ENCODE measurements around the gene LRGUK.
A peak's percentile ranks its signal among the peaks of the same experiment; 100 is the strongest.
"Not testable (repeated sequence)": the region's sequence is repeated elsewhere in the genome, so short reads cannot be mapped to it uniquely, and the experiment has no call there.

LRGUK gene

DNA sequence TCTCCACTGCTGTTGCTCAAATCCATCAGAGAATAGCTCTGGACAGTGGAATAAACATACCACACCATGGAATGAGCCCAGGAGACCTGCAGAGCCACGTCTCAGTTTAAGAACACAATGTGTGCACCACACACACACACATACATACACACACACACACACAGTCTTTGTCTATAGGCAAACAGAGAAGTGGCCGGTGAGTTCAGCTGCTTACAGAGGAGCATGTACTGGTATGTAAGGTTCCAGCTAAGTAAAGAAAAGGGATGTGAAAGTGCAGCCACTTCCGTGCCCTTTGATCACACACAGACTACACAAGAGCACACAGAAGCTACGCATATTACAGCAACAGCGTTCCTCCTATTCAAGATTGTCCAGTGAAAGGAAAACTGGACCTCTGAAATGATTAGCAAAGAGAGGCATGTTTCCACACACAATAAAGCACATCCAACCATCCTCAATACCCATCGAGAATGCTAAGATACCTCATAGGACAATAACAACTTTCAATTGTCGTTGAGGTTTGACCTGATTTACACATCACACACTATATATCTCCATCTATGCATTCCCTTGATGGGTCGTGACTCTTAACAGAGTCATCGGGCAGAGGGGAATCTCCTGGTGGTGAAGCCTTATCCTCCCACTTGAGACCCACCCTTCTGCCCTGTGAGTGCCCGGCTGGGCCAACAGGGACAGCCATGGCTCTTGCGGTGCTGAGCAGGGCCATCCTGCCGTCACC lies 166.0 kb downstream of the LRGUK start:
- no peak overlapping the region for H3K27ac Mint-ChIP-seq
- H3K27me3 Mint-ChIP-seq = no peaks in the 10 kb centered on the region
- no peaks in the 10 kb centered on the region for H3K4me1 Mint-ChIP-seq (ENCODE audit: low read depth in 2 of 2)
- H3K36me3 Mint-ChIP-seq (ENCODE audit: insufficient read depth) = peaks cover 31% of the 10 kb centered on the region
- DNase-seq (no peak), ATAC-seq (replicated peaks) (peak; percentile 41)
- no peak overlapping the region for H3K4me3 Mint-ChIP-seq
- no peaks in the 10 kb centered on the region for H3K9me3 Mint-ChIP-seq

DNA sequence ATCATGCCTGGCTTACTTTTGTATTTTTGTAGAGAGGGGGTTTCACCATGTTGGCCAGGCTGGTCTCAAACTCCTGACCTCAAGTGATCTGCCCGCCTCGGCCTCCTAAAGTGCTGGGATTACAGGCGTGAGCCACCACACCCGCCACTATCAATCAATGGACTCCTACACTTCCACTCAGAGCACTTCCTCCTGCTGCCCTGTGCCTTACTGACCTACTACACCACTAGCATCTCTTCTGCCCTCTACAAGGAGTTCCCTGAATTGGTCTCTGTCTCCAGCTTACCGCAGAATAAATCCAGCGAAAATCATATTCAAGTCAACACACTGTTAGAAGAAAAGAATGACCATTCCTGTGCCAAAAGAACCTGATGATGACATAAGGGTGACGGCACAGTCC lies 168.8 kb downstream of the LRGUK start:
- not testable (repeated sequence) for H3K9me3 Mint-ChIP-seq; H3K4me3 Mint-ChIP-seq; H3K4me1 Mint-ChIP-seq (ENCODE audit: low read depth in 2 of 2); ATAC-seq (replicated peaks); H3K27ac Mint-ChIP-seq; H3K27me3 Mint-ChIP-seq; DNase-seq
- peaks cover 40% of the 10 kb centered on the region for H3K36me3 Mint-ChIP-seq (ENCODE audit: insufficient read depth)

DNA sequence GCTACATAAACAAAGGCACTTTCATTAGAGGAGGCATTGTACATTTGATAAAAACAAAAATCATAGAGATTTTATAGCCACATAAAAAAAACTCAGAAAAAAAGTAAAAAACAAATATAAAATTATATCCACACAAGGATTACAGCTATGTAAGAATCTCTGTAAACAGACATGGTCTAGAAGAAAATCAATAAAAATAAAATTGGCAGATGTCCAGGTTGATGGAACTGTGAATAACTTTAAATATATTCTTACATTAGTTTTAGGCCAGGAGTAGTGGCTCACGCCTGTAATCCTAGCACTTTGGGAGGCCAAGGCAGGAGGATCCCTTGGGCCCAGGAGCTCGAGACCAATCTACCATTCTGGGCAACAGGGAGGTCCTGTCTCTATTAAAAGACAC lies 170.3 kb downstream of the LRGUK start:
- Mint-ChIP-seq H3K27ac (no peak overlapping the region), H3K36me3 (ENCODE audit: insufficient read depth) (peaks cover 44% of the 10 kb centered on the region), H3K9me3 (no peaks in the 10 kb centered on the region), H3K27me3 (no peaks in the 10 kb centered on the region), H3K4me3 (no peak overlapping the region), H3K4me1 (ENCODE audit: low read depth in 2 of 2) (no peaks in the 10 kb centered on the region)
- ATAC-seq (replicated peaks) = no peak
- DNase-seq = no peak

- Mint-ChIP-seq H3K9me3 (no peaks in the 10 kb centered on the region), H3K36me3 (ENCODE audit: insufficient read depth) (peaks cover 44% of the 10 kb centered on the region), H3K27ac (no peak overlapping the region), H3K4me3 (no peak overlapping the region), H3K27me3 (no peaks in the 10 kb centered on the region), H3K4me1 (ENCODE audit: low read depth in 2 of 2) (no peaks in the 10 kb centered on the region)
- ATAC-seq (replicated peaks) (no peak), DNase-seq (no peak)
Measured at GRCh38 chr7:134298902-134299683, 172.0 kb downstream of the LRGUK start.

- DNase-seq = no peak
- Mint-ChIP-seq H3K36me3 (ENCODE audit: insufficient read depth) (peaks cover 39% of the 10 kb centered on the region), H3K4me1 (ENCODE audit: low read depth in 2 of 2) (no peaks in the 10 kb centered on the region), H3K9me3 (no peaks in the 10 kb centered on the region), H3K27ac (no peak overlapping the region), H3K4me3 (no peak overlapping the region), H3K27me3 (no peaks in the 10 kb centered on the region)
- ATAC-seq (replicated peaks) = no peak
Measured at GRCh38 chr7:134300988-134301387, 173.8 kb downstream of the LRGUK start.

DNA sequence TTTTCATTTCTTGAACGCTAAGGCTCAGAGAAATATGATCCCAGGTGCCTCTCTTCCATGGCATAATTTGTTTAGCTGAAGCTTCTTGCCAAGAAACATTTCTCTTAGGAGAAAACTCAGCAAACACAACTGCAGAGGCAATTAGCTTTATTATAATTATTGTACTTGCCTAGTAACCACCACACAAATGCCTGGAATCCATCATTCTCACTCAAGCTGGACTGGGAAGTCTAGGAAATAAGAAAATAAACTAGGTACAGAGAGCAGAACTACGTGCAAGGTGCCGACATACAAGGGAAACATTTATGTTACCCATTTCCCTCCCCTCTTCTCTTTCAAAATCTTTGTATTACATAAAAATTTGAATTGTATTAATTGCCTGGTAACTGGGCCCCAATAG lies 174.5 kb downstream of the LRGUK start:
- ATAC-seq (replicated peaks) (no peak), DNase-seq (no peak)
- Mint-ChIP-seq H3K9me3 (no peaks in the 10 kb centered on the region), H3K4me3 (no peak overlapping the region), H3K27me3 (no peaks in the 10 kb centered on the region), H3K27ac (no peak overlapping the region), H3K4me1 (ENCODE audit: low read depth in 2 of 2) (no peaks in the 10 kb centered on the region), H3K36me3 (ENCODE audit: insufficient read depth) (peaks cover 38% of the 10 kb centered on the region)

- no peaks in the 10 kb centered on the region for H3K27me3 Mint-ChIP-seq
- peaks cover 38% of the 10 kb centered on the region for H3K36me3 Mint-ChIP-seq (ENCODE audit: insufficient read depth)
- no peaks in the 10 kb centered on the region for H3K4me1 Mint-ChIP-seq (ENCODE audit: low read depth in 2 of 2)
Measured at GRCh38 chr7:134302120-134302519, 175.0 kb downstream of the LRGUK start.

DNA sequence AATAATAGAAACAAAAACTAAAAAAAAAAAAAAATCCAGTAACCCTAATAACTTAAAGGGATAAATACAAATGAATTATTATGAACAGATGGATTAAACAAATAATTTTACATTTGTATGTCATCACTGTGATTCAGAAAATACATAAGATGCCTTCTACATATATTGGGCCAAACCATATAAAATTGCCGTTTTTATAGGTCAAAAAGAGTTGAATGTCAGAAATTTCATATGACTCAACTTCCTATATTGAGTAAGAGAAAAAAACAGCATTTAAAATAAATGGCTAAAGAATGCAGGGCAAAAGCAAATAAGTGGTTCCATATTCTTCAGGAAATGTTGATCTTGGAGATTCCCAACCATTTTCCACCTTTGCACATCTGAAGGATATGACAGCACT lies 180.2 kb downstream of the LRGUK start:
- H3K36me3 Mint-ChIP-seq (ENCODE audit: insufficient read depth) = peaks cover 27% of the 10 kb centered on the region
- DNase-seq (no peak), ATAC-seq (replicated peaks) (no peak)
- no peaks in the 10 kb centered on the region for H3K27me3 Mint-ChIP-seq
- no peak overlapping the region for H3K4me3 Mint-ChIP-seq
- no peaks in the 10 kb centered on the region for H3K9me3 Mint-ChIP-seq
- H3K27ac Mint-ChIP-seq = no peak overlapping the region
- H3K4me1 Mint-ChIP-seq (ENCODE audit: low read depth in 2 of 2) = peaks cover 2 to 6% of the 10 kb centered on the region in 2 donors

More at GRCh38 chr7:134302120-134302519, 175.0 kb downstream of the LRGUK start:
- H3K9me3 Mint-ChIP-seq = no peaks in the 10 kb centered on the region
- ATAC-seq (replicated peaks) = no peak
- no peak overlapping the region for H3K27ac Mint-ChIP-seq
- H3K4me3 Mint-ChIP-seq = no peak overlapping the region
- DNase-seq = no peak

DNA sequence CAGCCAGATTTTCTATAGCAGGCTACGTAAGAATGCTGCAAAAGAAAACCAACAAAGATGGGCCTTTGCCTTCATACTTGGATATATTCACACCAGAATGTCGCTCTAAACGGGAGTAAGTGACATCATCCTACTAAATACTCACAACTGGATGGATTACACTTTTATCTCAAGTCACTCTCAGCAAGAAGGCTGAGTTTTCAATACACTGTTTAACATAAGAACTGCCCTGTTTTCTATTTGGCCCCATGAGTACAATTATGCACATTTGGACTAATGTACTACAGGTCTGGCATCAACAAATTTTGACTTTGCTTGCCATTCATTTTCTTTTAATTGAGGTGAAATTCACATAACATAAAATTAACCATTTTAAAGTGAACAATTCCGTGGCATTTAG lies 181.4 kb downstream of the LRGUK start:
- Mint-ChIP-seq H3K4me3 (no peak overlapping the region), H3K36me3 (ENCODE audit: insufficient read depth) (peaks cover 27% of the 10 kb centered on the region), H3K27me3 (no peaks in the 10 kb centered on the region), H3K27ac (no peak overlapping the region), H3K4me1 (ENCODE audit: low read depth in 2 of 2) (peaks cover 2 to 6% of the 10 kb centered on the region in 2 donors), H3K9me3 (no peaks in the 10 kb centered on the region)
- DNase-seq = no peak
- ATAC-seq (replicated peaks) = no peak

GRCh38 chr7:134311807-134312206 lies 184.7 kb downstream of the LRGUK start:
- H3K27ac Mint-ChIP-seq = no peak overlapping the region
- no peak for ATAC-seq (replicated peaks)
- peaks cover 8% of the 10 kb centered on the region for H3K36me3 Mint-ChIP-seq (ENCODE audit: insufficient read depth)
- H3K9me3 Mint-ChIP-seq = no peaks in the 10 kb centered on the region
- DNase-seq = no peak
- peaks cover 8 to 11% of the 10 kb centered on the region in 2 donors for H3K4me1 Mint-ChIP-seq (ENCODE audit: low read depth in 2 of 2)
- H3K4me3 Mint-ChIP-seq = no peak overlapping the region
- no peaks in the 10 kb centered on the region for H3K27me3 Mint-ChIP-seq

DNA sequence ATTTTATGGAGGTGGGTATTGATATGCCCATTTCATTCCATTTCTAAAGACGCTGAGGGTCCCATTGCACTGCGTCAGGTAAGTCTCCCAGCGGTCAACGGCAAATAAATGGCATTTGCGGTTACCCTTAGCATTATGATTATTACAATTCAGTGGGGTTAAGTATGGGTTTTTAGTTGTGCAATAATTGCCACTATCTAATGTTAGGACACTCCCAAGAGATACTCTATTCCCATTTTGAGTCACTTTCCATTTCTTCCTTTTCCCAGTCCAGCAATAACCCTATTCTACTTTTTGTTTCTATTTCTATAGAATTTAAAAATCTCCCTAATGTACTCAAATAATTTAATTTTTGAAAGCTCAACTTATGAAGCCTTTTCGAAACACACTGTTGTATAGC lies 185.6 kb downstream of the LRGUK start:
- H3K9me3 Mint-ChIP-seq = no peaks in the 10 kb centered on the region
- no peak overlapping the region for H3K27ac Mint-ChIP-seq
- DNase-seq = no peak
- H3K4me3 Mint-ChIP-seq = no peak overlapping the region
- peaks cover 14% of the 10 kb centered on the region for H3K36me3 Mint-ChIP-seq (ENCODE audit: insufficient read depth)
- peaks cover 14 to 17% of the 10 kb centered on the region in 2 donors for H3K4me1 Mint-ChIP-seq (ENCODE audit: low read depth in 2 of 2)
- no peak for ATAC-seq (replicated peaks)
- no peaks in the 10 kb centered on the region for H3K27me3 Mint-ChIP-seq

- peaks cover 11 to 15% of the 10 kb centered on the region in 2 donors for H3K4me1 Mint-ChIP-seq (ENCODE audit: low read depth in 2 of 2)
- DNase-seq = no peak
- H3K27me3 Mint-ChIP-seq = no peaks in the 10 kb centered on the region
- H3K36me3 Mint-ChIP-seq (ENCODE audit: insufficient read depth) = peaks cover 14% of the 10 kb centered on the region
- H3K4me3 Mint-ChIP-seq = no peak overlapping the region
- no peaks in the 10 kb centered on the region for H3K9me3 Mint-ChIP-seq
- no peak for ATAC-seq (replicated peaks)
- H3K27ac Mint-ChIP-seq = no peak overlapping the region
Measured at GRCh38 chr7:134313543-134313942, 186.4 kb downstream of the LRGUK start.

All from effector memory CD8-positive, alpha-beta T cell (primary cell).